NB4 (cell line): ENCODE results near the gene CREB3L1.

Source experiments
- DNase-seq: peaks from one replicate; pipeline ENCODE4 v3.0.0; 2010; ENCODE audit warnings: low read depth
- H3K4me3 ChIP-seq: one replicate; pipeline ENCODE4 v1.5.1; 2011; ENCODE audit warnings: mild to moderate bottlenecking, low read depth, low read length, moderate library complexity
- MAX ChIP-seq: IDR thresholded peaks from 2 replicates; pipeline ENCODE4 v1.6.1; 2011; ENCODE audit warnings: low read depth, low read length
- MYC ChIP-seq: IDR thresholded peaks from 2 replicates; pipeline ENCODE4 v1.6.1; 2011; ENCODE audit warnings: low read depth, low read length
- POLR2A ChIP-seq: IDR thresholded peaks from 2 replicates; pipeline ENCODE4 v1.6.1; 2011; ENCODE audit warnings: mild to moderate bottlenecking; ENCODE audit not compliant: insufficient read length; ENCODE audit errors: extremely low read depth
- TF ChIP-seq, protein P1 (sequence below): IDR thresholded peaks from one replicate; pipeline ENCODE4 v1.5.1; 2012; ENCODE audit warnings: low read depth, low read length

CREB3L1 gene

DNA sequence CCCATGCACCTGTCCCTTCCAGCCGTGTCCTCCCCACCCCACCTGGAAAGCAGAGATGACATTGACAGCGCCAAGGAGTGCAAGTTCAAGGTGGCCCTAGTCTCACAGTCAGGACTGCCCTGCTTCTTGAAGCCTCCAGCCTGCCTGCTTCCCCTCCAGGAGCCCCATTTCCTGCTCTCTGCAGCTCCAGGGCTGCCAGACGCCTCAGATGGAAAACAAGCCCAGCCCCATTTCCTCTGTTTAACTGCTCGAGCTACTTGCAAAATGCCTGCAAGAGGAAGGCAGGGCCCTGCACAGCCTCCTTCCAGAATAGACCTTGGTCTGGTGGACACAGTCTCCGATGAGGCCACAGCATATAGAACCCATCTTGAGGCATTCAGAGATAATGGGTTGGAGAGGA is 64.8 kb downstream of the CREB3L1 start:
- DNase-seq, result peak; percentile 91
- TF ChIP-seq, protein P1, sequence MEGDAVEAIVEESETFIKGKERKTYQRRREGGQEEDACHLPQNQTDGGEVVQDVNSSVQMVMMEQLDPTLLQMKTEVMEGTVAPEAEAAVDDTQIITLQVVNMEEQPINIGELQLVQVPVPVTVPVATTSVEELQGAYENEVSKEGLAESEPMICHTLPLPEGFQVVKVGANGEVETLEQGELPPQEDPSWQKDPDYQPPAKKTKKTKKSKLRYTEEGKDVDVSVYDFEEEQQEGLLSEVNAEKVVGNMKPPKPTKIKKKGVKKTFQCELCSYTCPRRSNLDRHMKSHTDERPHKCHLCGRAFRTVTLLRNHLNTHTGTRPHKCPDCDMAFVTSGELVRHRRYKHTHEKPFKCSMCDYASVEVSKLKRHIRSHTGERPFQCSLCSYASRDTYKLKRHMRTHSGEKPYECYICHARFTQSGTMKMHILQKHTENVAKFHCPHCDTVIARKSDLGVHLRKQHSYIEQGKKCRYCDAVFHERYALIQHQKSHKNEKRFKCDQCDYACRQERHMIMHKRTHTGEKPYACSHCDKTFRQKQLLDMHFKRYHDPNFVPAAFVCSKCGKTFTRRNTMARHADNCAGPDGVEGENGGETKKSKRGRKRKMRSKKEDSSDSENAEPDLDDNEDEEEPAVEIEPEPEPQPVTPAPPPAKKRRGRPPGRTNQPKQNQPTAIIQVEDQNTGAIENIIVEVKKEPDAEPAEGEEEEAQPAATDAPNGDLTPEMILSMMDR, result no peak
- TF ChIP-seq POLR2A, result no peak
- H3K4me3 ChIP-seq, result no peak overlapping the region

- DNase-seq, result no peak
- TF ChIP-seq, protein P1, result no peak
- no peak for TF ChIP-seq MAX
- no peak for TF ChIP-seq POLR2A
- TF ChIP-seq MYC, result no peak
Measured at GRCh38 chr11:46343520-46343919, 66.1 kb downstream of the CREB3L1 start.

DNA sequence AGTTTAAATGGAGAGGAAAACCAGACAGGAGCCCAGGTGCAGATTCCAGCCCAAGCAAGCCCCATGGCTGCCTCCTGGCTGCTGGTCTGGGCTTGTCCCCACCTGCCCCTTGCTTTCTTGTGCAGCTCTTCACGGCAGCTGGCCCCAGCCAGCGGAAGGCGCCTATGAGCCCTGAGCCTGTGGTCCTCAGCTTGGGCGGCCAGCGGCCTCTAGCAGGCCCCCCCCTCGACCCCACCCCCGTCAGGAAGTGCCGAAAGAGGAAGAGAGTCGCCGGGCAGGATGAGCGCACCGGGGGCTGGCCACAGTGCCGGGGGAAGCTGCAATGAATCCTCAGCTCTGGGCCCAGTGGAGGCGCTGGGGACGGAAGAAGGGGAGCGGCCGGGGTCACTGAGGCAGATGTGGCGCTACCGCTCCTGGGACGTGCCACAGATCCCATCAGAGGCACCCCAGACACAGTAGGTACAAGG is 67.7 kb downstream of the CREB3L1 start:
- TF ChIP-seq POLR2A (no peak), MYC (peak; percentile 42; the same call in 1 of the 2 replicates)
- peak overlapping the region; percentile 93 for H3K4me3 ChIP-seq
- DNase-seq, result peak; percentile 93

More at GRCh38 chr11:46343520-46343919, 66.1 kb downstream of the CREB3L1 start:
- H3K4me3 ChIP-seq, result no peak overlapping the region

DNA sequence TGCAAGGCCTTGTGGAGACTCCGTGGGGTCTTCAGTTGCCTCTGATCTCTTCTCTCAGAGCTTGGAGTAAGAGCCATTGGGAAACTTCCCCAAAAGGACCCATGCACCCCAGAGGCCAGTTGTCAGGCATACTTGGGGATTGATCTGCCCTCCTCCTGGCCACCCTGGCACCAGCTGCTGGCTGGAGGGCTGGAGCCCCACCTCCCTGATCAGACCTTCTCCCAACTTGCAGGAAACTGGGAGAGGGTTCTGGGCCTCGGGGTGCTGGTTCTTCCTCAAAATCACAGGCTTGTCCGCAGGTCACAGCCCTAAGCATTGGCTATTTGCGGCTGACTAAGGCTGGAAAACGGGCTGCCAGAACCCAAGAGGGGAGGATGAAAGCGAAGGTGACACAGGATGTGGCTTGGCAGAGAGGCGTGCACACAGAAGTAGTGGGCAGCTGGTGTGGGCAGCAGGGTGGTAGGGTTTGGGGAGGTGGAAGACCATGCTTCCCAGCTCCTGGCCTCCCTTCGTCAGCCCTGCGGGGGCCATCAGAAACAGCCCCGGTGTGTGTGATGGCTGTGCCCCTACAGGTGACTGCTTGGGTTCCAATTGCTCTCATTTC is 68.5 kb downstream of the CREB3L1 start:
- TF ChIP-seq MYC (no peak), MAX (no peak), POLR2A (no peak)
- TF ChIP-seq, protein P1, result no peak
- peak overlapping the region; percentile 93 for H3K4me3 ChIP-seq
- peak; percentile 71 for DNase-seq

GRCh38 chr11:46346886-46347636 is 69.6 kb downstream of the CREB3L1 start, which contains the start of gene DGKZ:
Gene DGKZ, plus strand, starts transcription at chr11:46347463. Its CDS starts 197 bp downstream, at chr11:46347660.
- TF ChIP-seq POLR2A (peak; percentile 51), MAX (peak; percentile 44; the same call in 1 of the 2 replicates), MYC (peak; percentile 42)
- TF ChIP-seq, protein P1, result peak; percentile 15
- DNase-seq, result peak; percentile 89
- peak within 1 kb of the TSS; percentile 93 for H3K4me3 ChIP-seq

GRCh38 chr11:46347637-46348311 is 70.3 kb downstream of the CREB3L1 start:
- H3K4me3 ChIP-seq, result peak overlapping the region; percentile 70
- no peak for DNase-seq
- TF ChIP-seq MAX (no peak), MYC (no peak), POLR2A (no peak)
- TF ChIP-seq, protein P1, result no peak
